Upper lobe of right lung (tissue), 1 donor: ENCODE measurements around the gene HSD17B14. TPM values are rescaled to one million over a fixed set of nuclear protein-coding genes. Genes with fewer than 3 reads are reported as not detected.

Experiments used
- ATAC-seq: fragments of 200-7000 bp; cut with Tn5 transposase; one replicate; pipeline ENCODE4 v1.9.1; 2020; ENCODE audit warnings: mild to moderate bottlenecking, moderate library complexity
- DNase-seq: peaks from one replicate; pipeline ENCODE4 v3.0.0-alpha.2; 2020
- H3K27ac ChIP-seq: fragments of 200-600 bp; one replicate; pipeline ENCODE4 v1.8.0; 2022
- H3K27me3 ChIP-seq: fragments of 200-600 bp; one replicate; pipeline ENCODE4 v1.8.0; 2022; ENCODE audit warnings: mild to moderate bottlenecking
- H3K36me3 ChIP-seq: fragments of 200-600 bp; one replicate; pipeline ENCODE4 v1.8.0; 2022
- H3K4me1 ChIP-seq: fragments of 200-600 bp; one replicate; pipeline ENCODE4 v1.8.0; 2022
- H3K4me3 ChIP-seq: fragments of 200-600 bp; one replicate; pipeline ENCODE4 v1.8.0; 2022; ENCODE audit warnings: mild to moderate bottlenecking
- H3K9me3 ChIP-seq: fragments of 200-600 bp; one replicate; pipeline ENCODE4 v1.8.0; 2022
- intact Hi-C: fragments of 100-400 bp; cut with DNase I; formaldehyde crosslinking; loops from one replicate; pipeline ENCODE4 v1.11.0; 2022
- total RNA-seq: library from RNA; stranded (reverse); fragmentation: NEBNext Ultra II Directional; extraction: Animal tissue kit (Norgen Biotek cat#: 25700); gene quantifications from one replicate; pipeline ENCODE4 v1.2.1, GENCODE V29; 2021
- TF ChIP-seq, protein P1 (sequence below): fragments of 200-600 bp; IDR thresholded peaks from one replicate; pipeline ENCODE4 v1.8.0; 2022; ENCODE audit warnings: antibody characterized with exemption
- donor health status: DM: no; HTN: yes; CAD: no; lungs with severe emphysema.

Gene HSD17B14
- total RNA-seq, 1 donor from 2014 or later: 23.5 TPM

DNA sequence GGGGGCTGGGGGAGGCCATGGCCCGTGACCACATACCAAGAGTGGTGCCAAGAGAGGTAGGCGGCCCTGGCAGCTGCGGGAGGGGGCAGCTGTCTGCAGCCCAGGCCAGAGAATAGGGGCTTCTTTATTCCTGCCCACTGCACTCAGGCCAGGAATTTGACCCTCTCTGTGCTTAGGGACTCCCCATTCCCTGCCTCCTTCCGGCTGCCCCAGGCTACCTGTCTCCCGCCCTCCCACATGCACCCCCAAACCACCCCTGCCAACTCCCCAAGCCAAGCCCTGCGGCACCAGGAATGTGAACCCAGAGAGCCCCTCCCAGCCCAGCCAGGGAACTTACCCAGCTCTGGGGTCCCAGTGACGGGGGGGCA is 31.4 kb upstream of the HSD17B14 start:
- H3K4me1 ChIP-seq: peaks cover 15% of the 10 kb centered on the region
- H3K27me3 ChIP-seq: no peaks in the 10 kb centered on the region
- TF ChIP-seq, protein P1, sequence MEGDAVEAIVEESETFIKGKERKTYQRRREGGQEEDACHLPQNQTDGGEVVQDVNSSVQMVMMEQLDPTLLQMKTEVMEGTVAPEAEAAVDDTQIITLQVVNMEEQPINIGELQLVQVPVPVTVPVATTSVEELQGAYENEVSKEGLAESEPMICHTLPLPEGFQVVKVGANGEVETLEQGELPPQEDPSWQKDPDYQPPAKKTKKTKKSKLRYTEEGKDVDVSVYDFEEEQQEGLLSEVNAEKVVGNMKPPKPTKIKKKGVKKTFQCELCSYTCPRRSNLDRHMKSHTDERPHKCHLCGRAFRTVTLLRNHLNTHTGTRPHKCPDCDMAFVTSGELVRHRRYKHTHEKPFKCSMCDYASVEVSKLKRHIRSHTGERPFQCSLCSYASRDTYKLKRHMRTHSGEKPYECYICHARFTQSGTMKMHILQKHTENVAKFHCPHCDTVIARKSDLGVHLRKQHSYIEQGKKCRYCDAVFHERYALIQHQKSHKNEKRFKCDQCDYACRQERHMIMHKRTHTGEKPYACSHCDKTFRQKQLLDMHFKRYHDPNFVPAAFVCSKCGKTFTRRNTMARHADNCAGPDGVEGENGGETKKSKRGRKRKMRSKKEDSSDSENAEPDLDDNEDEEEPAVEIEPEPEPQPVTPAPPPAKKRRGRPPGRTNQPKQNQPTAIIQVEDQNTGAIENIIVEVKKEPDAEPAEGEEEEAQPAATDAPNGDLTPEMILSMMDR: no peak
- H3K4me3 ChIP-seq: peak overlapping the region; percentile 38
- no peaks in the 10 kb centered on the region for H3K9me3 ChIP-seq
- no peak for DNase-seq
- ATAC-seq: no peak
- intact Hi-C loops: no loop called here
- no peaks in the 10 kb centered on the region for H3K36me3 ChIP-seq
- H3K27ac ChIP-seq: peak overlapping the region; percentile 73

DNA sequence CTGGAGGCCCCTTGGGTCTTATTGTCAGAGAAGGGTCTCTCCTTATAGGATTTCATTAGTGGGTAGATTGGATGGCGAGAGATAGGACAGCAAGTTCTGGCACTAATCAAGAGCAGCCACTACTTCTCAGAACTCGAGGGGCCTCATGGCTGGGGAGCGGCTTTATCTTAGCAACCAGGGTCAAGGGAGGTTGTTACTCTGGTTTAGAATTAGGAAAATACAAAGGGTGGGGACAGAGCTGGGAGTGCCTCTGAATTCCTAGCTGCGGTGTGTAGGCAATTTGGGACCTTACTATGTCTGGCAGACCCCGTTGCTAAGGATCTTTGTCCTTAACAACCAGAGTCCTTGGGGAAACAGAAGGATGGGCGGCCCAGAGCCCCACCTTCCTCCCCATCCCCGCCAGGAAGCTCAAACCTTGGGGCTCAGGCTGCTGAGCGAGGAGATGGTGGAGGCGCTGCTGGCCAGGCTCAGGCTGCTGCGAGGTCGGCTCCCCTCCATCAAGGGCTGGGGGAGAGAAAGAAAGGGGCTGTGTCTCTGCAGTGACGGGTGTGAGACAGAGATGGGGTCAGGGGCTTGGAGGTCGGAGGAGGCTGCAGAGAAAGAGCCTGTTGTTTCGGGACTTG is 30.9 kb upstream of the HSD17B14 start:
- TF ChIP-seq, protein P1: no peak
- no peak for DNase-seq
- intact Hi-C loops: no loop called here
- H3K4me3 ChIP-seq: peak overlapping the region; percentile 38
- H3K9me3 ChIP-seq: no peaks in the 10 kb centered on the region
- no peak for ATAC-seq
- no peak overlapping the region for H3K27ac ChIP-seq
- peaks cover 15% of the 10 kb centered on the region for H3K4me1 ChIP-seq
- H3K27me3 ChIP-seq: no peaks in the 10 kb centered on the region
- H3K36me3 ChIP-seq: no peaks in the 10 kb centered on the region

DNA sequence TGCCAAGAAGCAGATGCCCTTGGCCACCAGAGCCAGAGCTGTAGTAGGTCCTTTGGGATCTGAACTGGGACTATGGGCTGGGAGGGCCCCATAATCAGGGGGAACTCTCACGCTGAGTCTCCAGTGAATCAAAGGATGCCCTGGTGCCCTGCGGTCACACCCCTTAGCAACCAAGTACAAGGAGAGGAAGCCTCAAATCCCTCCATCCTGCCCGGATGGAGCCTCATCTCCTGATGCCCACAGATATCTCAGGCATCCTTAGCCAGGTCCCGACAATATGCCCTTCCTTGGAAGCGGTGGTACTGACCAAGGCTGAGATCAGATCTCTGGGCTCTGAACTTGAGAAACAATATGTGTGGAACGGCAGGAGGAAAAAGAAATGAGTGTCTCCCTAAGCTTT is 30.4 kb upstream of the HSD17B14 start:
- TF ChIP-seq, protein P1: no peak
- H3K36me3 ChIP-seq: no peaks in the 10 kb centered on the region
- H3K4me3 ChIP-seq: no peak overlapping the region
- no peaks in the 10 kb centered on the region for H3K9me3 ChIP-seq
- H3K27me3 ChIP-seq: no peaks in the 10 kb centered on the region
- intact Hi-C loops: no loop called here
- H3K27ac ChIP-seq: no peak overlapping the region
- ATAC-seq: no peak
- DNase-seq: no peak
- H3K4me1 ChIP-seq: peaks cover 15% of the 10 kb centered on the region

DNA sequence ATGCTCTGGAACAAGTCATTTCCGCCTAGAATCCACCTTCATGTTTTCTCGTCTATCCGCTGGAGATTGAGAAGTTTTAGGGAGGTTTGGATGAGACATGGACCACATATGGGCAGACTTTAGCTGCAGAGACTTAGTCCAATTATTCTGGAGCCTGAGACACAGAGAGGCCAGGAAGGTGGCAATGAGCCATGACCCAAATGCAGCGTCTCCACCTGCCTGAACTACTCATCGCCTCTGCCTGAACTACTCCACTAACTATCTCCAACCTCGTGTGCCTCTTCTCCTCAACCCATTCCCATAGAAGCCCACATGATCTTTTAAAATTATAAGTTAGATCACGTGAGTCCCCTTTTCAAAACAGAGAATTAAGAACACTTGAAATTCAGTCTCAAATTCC is 26.5 kb upstream of the HSD17B14 start:
- intact Hi-C loops: no loop called here

DNA sequence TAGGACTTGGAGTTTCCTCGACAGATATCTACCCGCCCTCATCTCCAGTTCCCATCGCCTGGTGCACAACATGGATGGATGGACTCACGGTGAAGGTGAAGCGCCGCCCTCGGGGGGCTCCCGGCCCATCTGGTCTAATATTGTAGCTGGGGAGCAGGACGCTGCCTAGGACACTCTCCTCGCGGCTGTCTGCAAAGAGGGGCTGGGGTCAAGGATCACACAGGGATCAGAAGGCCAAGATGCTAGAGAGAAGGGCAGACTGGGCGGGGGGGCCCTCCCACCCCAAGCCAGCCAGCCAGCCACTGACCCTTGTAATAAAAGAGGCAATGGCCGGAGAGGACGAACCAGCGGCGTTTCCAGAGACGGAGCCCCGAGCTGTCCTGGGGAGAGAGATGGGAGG is 25.0 kb upstream of the HSD17B14 start:
- TF ChIP-seq, protein P1: no peak

More for the DNA sequence above, 26.5 kb upstream of the HSD17B14 start:
- DNase-seq: no peak
- Histone ChIP-seq H3K27ac (no peak overlapping the region), H3K27me3 (no peaks in the 10 kb centered on the region), H3K4me3 (no peak overlapping the region), H3K36me3 (no peaks in the 10 kb centered on the region), H3K9me3 (no peaks in the 10 kb centered on the region), H3K4me1 (peaks cover 7% of the 10 kb centered on the region)
- ATAC-seq: no peak
- TF ChIP-seq, protein P1: no peak

More for the DNA sequence above, 25.0 kb upstream of the HSD17B14 start:
- no peaks in the 10 kb centered on the region for H3K9me3 ChIP-seq
- no peaks in the 10 kb centered on the region for H3K27me3 ChIP-seq
- intact Hi-C loops: no loop called here
- no peaks in the 10 kb centered on the region for H3K4me1 ChIP-seq
- H3K4me3 ChIP-seq: no peak overlapping the region
- ATAC-seq (no peak), DNase-seq (no peak)
- H3K36me3 ChIP-seq: no peaks in the 10 kb centered on the region
- H3K27ac ChIP-seq: no peak overlapping the region
